UCSD-AML1 (cell line): ENCODE measurements around the gene ZDHHC6.
"Not testable (repeated sequence)": the region's sequence is repeated elsewhere in the genome, so short reads cannot be mapped to it uniquely, and the experiment has no call there.

Source experiments
- DNase-seq: peaks from one replicate; lab custom pipeline; 2025; ENCODE audit not compliant: unreplicated experiment; lab: John Stamatoyannopoulos, UW

Gene ZDHHC6

GRCh38 chr10:112393341-112393740 lies 53.4 kb downstream of the ZDHHC6 start:
- DNase-seq = no peak

GRCh38 chr10:112390125-112390703 lies 56.5 kb downstream of the ZDHHC6 start:
- no peak for DNase-seq

GRCh38 chr10:112389271-112389822 lies 57.4 kb downstream of the ZDHHC6 start:
- DNase-seq = peak; percentile 35

GRCh38 chr10:112388548-112388947 lies 58.2 kb downstream of the ZDHHC6 start:
- DNase-seq = no peak

GRCh38 chr10:112388056-112388455 lies 58.7 kb downstream of the ZDHHC6 start:
- DNase-seq = not testable (repeated sequence)

- DNase-seq = no peak
These were observed 61.5 kb downstream of the ZDHHC6 start for GRCh38 chr10:112385201-112385600.

GRCh38 chr10:112384141-112384540 lies 62.6 kb downstream of the ZDHHC6 start:
- DNase-seq = no peak

GRCh38 chr10:112383325-112383724 lies 63.4 kb downstream of the ZDHHC6 start:
- no peak for DNase-seq

- no peak for DNase-seq
These were observed 64.0 kb downstream of the ZDHHC6 start for GRCh38 chr10:112382515-112383235.
